Measurements from ENCODE around the gene LHFPL3. TPM values are rescaled to one million over a fixed set of nuclear protein-coding genes. Genes with fewer than 3 reads are reported as not detected.

The LHFPL3 gene
- total and polyA plus RNA-seq, 2 donors (not counting 1 experiment from before 2014, with no cell fraction given) = not detected

DNA sequence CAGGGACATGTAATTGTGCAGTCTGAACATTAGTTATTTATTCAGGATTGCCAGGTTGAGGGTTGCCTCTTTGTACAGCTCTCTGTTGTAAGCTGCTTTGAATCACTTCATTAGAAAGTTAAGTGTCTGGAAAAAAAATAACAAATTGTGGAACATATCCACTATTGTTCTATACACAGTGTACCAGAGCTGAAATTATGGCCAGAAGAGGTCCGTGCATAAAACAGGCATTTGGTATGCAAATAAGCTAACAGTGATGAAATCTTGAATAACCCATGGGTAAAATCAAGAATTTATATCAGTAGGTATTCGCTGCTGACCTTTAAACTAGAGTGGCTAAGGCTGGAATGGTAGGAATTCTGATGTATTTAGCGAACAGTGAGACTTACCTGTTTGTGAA is 152.1 kb downstream of the LHFPL3 start:
- POLR2A ChIA-PET = no interaction called here
- Histone ChIP-seq H3K27me3 (replicated peaks in 1 of 4; ENCODE audit: control extremely low read depth in 1 of 4, control insufficient read depth in 3 of 4, insufficient read depth in 4 of 4, low read length in 3 of 4) (no peaks in the 10 kb centered on the region), H3K4me1 (ENCODE audit: control insufficient read depth in 2 of 2, insufficient read depth in 2 of 2, low read length in 2 of 2) (no peaks in the 10 kb centered on the region), H3K4me2 (replicated peaks; ENCODE audit: low read depth, low read length, poor library complexity, severe bottlenecking) (no peak overlapping the region), H3K79me2 (ENCODE audit: control insufficient read depth, insufficient read depth, low read length) (no peaks in the 10 kb centered on the region), H3K27ac (ENCODE audit: low read length in 2 of 2) (no peak overlapping the region), H2AFZ (ENCODE audit: insufficient read depth, low read depth, low read length, poor library complexity, severe bottlenecking) (no peak overlapping the region), H4K20me1 (ENCODE audit: control insufficient read depth, insufficient read depth, low read length, poor library complexity, severe bottlenecking) (no peaks in the 10 kb centered on the region), H3K4me3 (ENCODE audit: control extremely low read depth in 1 of 5, extremely low read depth in 1 of 5, insufficient read depth in 1 of 5, low read depth in 2 of 5, low read length in 4 of 5) (no peak overlapping the region), H3K36me3 (replicated peaks in 1 of 2; ENCODE audit: control extremely low read depth in 1 of 2, control insufficient read depth in 1 of 2, extremely low read depth in 1 of 2, insufficient read depth in 2 of 2, low read length in 1 of 2) (no peaks in the 10 kb centered on the region), H3K9ac (ENCODE audit: low read length) (no peak overlapping the region), H3K9me3 (ENCODE audit: control extremely low read depth in 1 of 3, control insufficient read depth in 2 of 3, insufficient read depth in 1 of 3, low read length in 2 of 3) (no peaks in the 10 kb centered on the region)
- Mint-ChIP-seq H3K4me1 (no peaks in the 10 kb centered on the region), H3K9me3 (ENCODE audit: insufficient read depth) (no peaks in the 10 kb centered on the region), H3K4me3 (no peak overlapping the region), H3K27ac (no peak overlapping the region), H3K27me3 (peaks cover 7% of the 10 kb centered on the region)
- CTCF ChIA-PET = no interaction called here
- WGBS (ENCODE audit: insufficient coverage) = 63% methylated on average over 3 of the region's 3 CpGs
- intact Hi-C loops (cut with micrococcal nuclease) = no loop called here
- TF ChIP-seq CTCF (IDR thresholded peaks at IDR 0.05) = no peak
- TF ChIP-seq EZH2 (IDR thresholded peaks at IDR 0.05; ENCODE audit: borderline replicate concordance, insufficient read depth, low read depth, low read length, poor library complexity, severe bottlenecking) = no peak
- DNase-seq (no peak), ATAC-seq (ENCODE audit: low read depth) (no peak)

GRCh38 chr7:104482362-104483037 is 154.1 kb downstream of the LHFPL3 start:
- H3K27me3 ChIP-seq (replicated peaks in 1 of 4; ENCODE audit: control extremely low read depth in 1 of 4, control insufficient read depth in 3 of 4, insufficient read depth in 4 of 4, low read length in 3 of 4) = no peaks in the 10 kb centered on the region
- H3K27ac ChIP-seq (ENCODE audit: low read length in 2 of 2) = no peak overlapping the region
- intact Hi-C loops (cut with micrococcal nuclease) = no loop called here
- no peaks in the 10 kb centered on the region for H3K36me3 ChIP-seq (replicated peaks in 1 of 2; ENCODE audit: control extremely low read depth in 1 of 2, control insufficient read depth in 1 of 2, extremely low read depth in 1 of 2, insufficient read depth in 2 of 2, low read length in 1 of 2)
- Mint-ChIP-seq H3K4me3 (no peak overlapping the region), H3K4me1 (no peaks in the 10 kb centered on the region), H3K9me3 (ENCODE audit: insufficient read depth) (no peaks in the 10 kb centered on the region), H3K27me3 (peaks cover 7% of the 10 kb centered on the region), H3K27ac (no peak overlapping the region)
- no peak overlapping the region for H3K4me3 ChIP-seq (ENCODE audit: control extremely low read depth in 1 of 5, extremely low read depth in 1 of 5, insufficient read depth in 1 of 5, low read depth in 2 of 5, low read length in 4 of 5)
- no peak overlapping the region for H3K9ac ChIP-seq (ENCODE audit: low read length)
- POLR2A ChIA-PET = no interaction called here
- H2AFZ ChIP-seq (ENCODE audit: insufficient read depth, low read depth, low read length, poor library complexity, severe bottlenecking) = no peak overlapping the region
- WGBS (ENCODE audit: insufficient coverage) = 87% methylated on average over 5 of the region's 6 CpGs
- no peaks in the 10 kb centered on the region for H3K4me1 ChIP-seq (ENCODE audit: control insufficient read depth in 2 of 2, insufficient read depth in 2 of 2, low read length in 2 of 2)
- H4K20me1 ChIP-seq (ENCODE audit: control insufficient read depth, insufficient read depth, low read length, poor library complexity, severe bottlenecking) = no peaks in the 10 kb centered on the region
- no peak overlapping the region for H3K4me2 ChIP-seq (replicated peaks; ENCODE audit: low read depth, low read length, poor library complexity, severe bottlenecking)
- DNase-seq (no peak), ATAC-seq (ENCODE audit: low read depth) (no peak)
- TF ChIP-seq EZH2 (IDR thresholded peaks at IDR 0.05; ENCODE audit: borderline replicate concordance, insufficient read depth, low read depth, low read length, poor library complexity, severe bottlenecking) (no peak), CTCF (IDR thresholded peaks at IDR 0.05) (no peak)
- H3K9me3 ChIP-seq (ENCODE audit: control extremely low read depth in 1 of 3, control insufficient read depth in 2 of 3, insufficient read depth in 1 of 3, low read length in 2 of 3) = no peaks in the 10 kb centered on the region
- H3K79me2 ChIP-seq (ENCODE audit: control insufficient read depth, insufficient read depth, low read length) = no peaks in the 10 kb centered on the region
- CTCF ChIA-PET = no interaction called here

All from B cell (primary cell).